ENCODE data around the gene DACH1. TPM values are rescaled to one million over a fixed set of nuclear protein-coding genes. Genes with fewer than 3 reads are reported as not detected.
"Not testable (repeated sequence)": the region's sequence is repeated elsewhere in the genome, so short reads cannot be mapped to it uniquely, and the experiment has no call there.

DACH1 gene
- total RNA-seq, 2 donors from 2014 or later: 0.13 TPM; not detected in 1

GRCh38 chr13:71863254-71863865 lies 3.6 kb downstream of the DACH1 start:
- ATAC-seq (no peak), DNase-seq (no peak)
- no peak overlapping the region for H3K27ac Mint-ChIP-seq
- H3K27me3 Mint-ChIP-seq: peaks cover 25% of the 10 kb centered on the region
- peaks cover 3% of the 10 kb centered on the region for H3K9me3 ChIP-seq (ENCODE audit: control insufficient read depth, low read length, poor library complexity, severe bottlenecking)
- peaks cover 3% of the 10 kb centered on the region for H3K36me3 Mint-ChIP-seq (ENCODE audit: low read depth)
- H3K4me1 Mint-ChIP-seq: peaks cover 6% of the 10 kb centered on the region
- no peak overlapping the region for H3K4me3 Mint-ChIP-seq

- Mint-ChIP-seq H3K27me3 (peaks cover 17% of the 10 kb centered on the region), H3K36me3 (ENCODE audit: low read depth) (peaks cover 3% of the 10 kb centered on the region), H3K4me1 (peaks cover 6% of the 10 kb centered on the region), H3K27ac (no peak overlapping the region), H3K4me3 (no peak overlapping the region)
- ATAC-seq (no peak), DNase-seq (no peak)
- peaks cover 3% of the 10 kb centered on the region for H3K9me3 ChIP-seq (ENCODE audit: control insufficient read depth, low read length, poor library complexity, severe bottlenecking)
Observed at GRCh38 chr13:71862459-71862943, 4.5 kb downstream of the DACH1 start.

- H3K4me1 Mint-ChIP-seq: peaks cover 6% of the 10 kb centered on the region
- peaks cover 3% of the 10 kb centered on the region for H3K36me3 Mint-ChIP-seq (ENCODE audit: low read depth)
- ATAC-seq (no peak), DNase-seq (no peak)
- H3K4me3 Mint-ChIP-seq: no peak overlapping the region
- peaks cover 11% of the 10 kb centered on the region for H3K27me3 Mint-ChIP-seq
- no peak overlapping the region for H3K27ac Mint-ChIP-seq
- H3K9me3 ChIP-seq (ENCODE audit: control insufficient read depth, low read length, poor library complexity, severe bottlenecking): peaks cover 3% of the 10 kb centered on the region
Observed at GRCh38 chr13:71861769-71862458, 5.1 kb downstream of the DACH1 start.

GRCh38 chr13:71860547-71861138 lies 6.4 kb downstream of the DACH1 start:
- peaks cover 3% of the 10 kb centered on the region for H3K4me1 Mint-ChIP-seq
- H3K27me3 Mint-ChIP-seq: peaks cover 8% of the 10 kb centered on the region
- peaks cover 3% of the 10 kb centered on the region for H3K9me3 ChIP-seq (ENCODE audit: control insufficient read depth, low read length, poor library complexity, severe bottlenecking)
- no peaks in the 10 kb centered on the region for H3K36me3 Mint-ChIP-seq (ENCODE audit: low read depth)
- H3K4me3 Mint-ChIP-seq: no peak overlapping the region
- no peak overlapping the region for H3K27ac Mint-ChIP-seq
- ATAC-seq (no peak), DNase-seq (no peak)

DNA sequence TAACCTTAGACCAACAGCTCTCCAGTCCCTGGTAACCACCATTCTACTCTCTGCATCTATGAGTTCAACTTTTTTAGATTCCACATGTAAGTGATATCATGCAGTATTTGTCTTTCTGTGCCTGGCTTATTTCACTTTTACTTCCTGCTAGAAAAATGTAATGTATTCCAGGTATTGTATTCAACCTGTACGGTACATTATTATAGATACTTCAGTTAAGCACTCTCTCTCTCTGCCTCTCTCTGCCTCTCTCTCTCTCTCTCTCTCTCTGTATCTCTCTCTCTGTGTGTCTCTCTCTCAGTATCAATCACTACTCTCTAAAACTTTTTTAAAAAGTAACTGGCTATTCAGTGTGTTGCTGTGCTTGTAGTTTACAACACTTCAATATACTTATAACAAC lies 8.4 kb downstream of the DACH1 start:
- peaks cover 3% of the 10 kb centered on the region for H3K9me3 ChIP-seq (ENCODE audit: control insufficient read depth, low read length, poor library complexity, severe bottlenecking)
- Mint-ChIP-seq H3K27me3 (no peaks in the 10 kb centered on the region), H3K36me3 (ENCODE audit: low read depth) (no peaks in the 10 kb centered on the region), H3K4me3 (no peak overlapping the region), H3K27ac (no peak overlapping the region), H3K4me1 (no peaks in the 10 kb centered on the region)
- DNase-seq: no peak
- ATAC-seq: no peak

DNA sequence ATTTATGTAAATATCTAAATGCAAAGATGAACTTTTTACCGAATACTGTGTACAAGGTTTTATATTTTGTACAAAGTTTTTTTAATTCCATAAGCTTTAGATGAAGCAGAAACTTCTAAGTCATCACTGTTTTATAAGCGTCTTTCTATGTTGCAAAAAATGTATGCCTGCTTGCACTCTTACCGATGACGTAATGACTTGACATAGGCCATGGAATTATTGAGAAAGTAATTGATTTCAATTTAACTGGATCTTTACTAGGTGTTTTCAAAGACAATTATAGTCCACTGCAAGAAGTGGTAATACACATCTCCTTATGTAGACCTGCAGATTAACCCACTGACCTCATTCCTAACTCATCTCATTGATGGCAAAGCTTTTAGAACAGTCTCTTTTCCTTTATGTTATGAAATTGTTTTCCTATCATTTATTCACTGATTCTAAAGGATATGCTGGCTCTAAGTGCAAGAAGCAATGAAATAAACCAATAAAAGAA lies 10.4 kb downstream of the DACH1 start:
- Mint-ChIP-seq H3K27ac (no peak overlapping the region), H3K4me1 (no peaks in the 10 kb centered on the region), H3K36me3 (ENCODE audit: low read depth) (no peaks in the 10 kb centered on the region), H3K27me3 (no peaks in the 10 kb centered on the region), H3K4me3 (no peak overlapping the region)
- DNase-seq (no peak), ATAC-seq (no peak)
- no peaks in the 10 kb centered on the region for H3K9me3 ChIP-seq (ENCODE audit: control insufficient read depth, low read length, poor library complexity, severe bottlenecking)

DNA sequence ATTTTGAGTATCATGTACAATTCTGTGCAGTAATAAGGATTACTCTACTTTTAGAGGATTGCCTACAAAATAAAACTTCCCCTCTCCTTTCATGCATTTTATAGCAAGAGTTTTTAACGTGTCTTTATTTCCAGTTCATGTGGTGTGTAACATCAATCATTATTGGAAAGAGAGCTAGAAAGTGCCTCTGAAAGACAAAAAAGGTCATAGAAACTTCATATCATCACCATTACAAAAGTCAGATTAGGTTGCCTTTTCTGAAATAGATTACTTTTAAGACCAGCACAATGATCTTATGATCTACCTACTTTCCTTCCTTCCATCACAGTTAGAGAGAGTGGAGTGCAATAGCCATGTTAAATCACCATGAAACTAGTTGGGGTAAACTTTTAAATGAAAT lies 12.6 kb downstream of the DACH1 start:
- Mint-ChIP-seq H3K27me3 (no peaks in the 10 kb centered on the region), H3K27ac (no peak overlapping the region), H3K4me1 (no peaks in the 10 kb centered on the region), H3K4me3 (no peak overlapping the region), H3K36me3 (ENCODE audit: low read depth) (no peaks in the 10 kb centered on the region)
- ATAC-seq (no peak), DNase-seq (no peak)
- H3K9me3 ChIP-seq (ENCODE audit: control insufficient read depth, low read length, poor library complexity, severe bottlenecking): no peaks in the 10 kb centered on the region

DNA sequence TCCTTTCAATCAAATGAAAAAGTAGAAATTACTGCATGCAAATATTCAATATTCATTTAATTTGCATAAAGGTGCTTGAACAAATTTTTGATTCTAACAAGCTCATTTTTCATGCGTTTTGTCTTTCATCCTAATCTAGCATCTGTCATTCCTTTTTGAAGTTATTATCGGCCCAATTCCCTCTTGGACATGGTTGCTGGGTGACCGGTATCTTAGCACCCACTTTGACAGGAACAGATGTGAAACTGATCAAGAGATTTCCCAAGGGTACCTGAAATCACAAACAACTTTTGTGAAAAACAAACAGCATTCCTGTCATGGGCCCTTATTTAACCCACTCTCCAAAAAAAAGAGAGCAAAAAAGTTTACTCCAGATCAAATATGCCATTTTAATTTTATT lies 13.3 kb downstream of the DACH1 start:
- Mint-ChIP-seq H3K4me3 (no peak overlapping the region), H3K27ac (no peak overlapping the region), H3K27me3 (no peaks in the 10 kb centered on the region), H3K4me1 (no peaks in the 10 kb centered on the region), H3K36me3 (ENCODE audit: low read depth) (no peaks in the 10 kb centered on the region)
- H3K9me3 ChIP-seq (ENCODE audit: control insufficient read depth, low read length, poor library complexity, severe bottlenecking): no peaks in the 10 kb centered on the region
- no peak for ATAC-seq
- DNase-seq: no peak

DNA sequence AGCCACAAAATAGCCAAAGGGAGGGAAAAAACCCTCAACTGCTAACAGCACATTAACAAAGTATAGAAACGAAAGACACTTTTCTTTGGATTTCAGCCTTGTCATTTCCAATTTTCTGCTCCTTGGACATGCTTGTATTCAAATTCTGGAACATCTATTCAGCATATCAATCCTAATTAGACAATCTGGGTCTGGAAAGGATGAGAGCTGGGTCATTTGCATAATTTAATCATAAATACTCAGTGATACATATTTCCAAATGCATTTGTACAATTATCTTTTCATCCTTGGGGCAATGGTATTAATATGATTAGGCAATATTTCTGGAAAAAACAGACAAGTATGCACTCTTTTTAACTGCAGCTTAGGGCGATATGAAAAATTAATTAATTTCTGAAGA lies 14.3 kb downstream of the DACH1 start:
- DNase-seq (no peak), ATAC-seq (no peak)
- H3K27me3 Mint-ChIP-seq: no peaks in the 10 kb centered on the region
- H3K9me3 ChIP-seq (ENCODE audit: control insufficient read depth, low read length, poor library complexity, severe bottlenecking): no peaks in the 10 kb centered on the region
- no peaks in the 10 kb centered on the region for H3K4me1 Mint-ChIP-seq
- no peak overlapping the region for H3K27ac Mint-ChIP-seq
- no peaks in the 10 kb centered on the region for H3K36me3 Mint-ChIP-seq (ENCODE audit: low read depth)
- no peak overlapping the region for H3K4me3 Mint-ChIP-seq

GRCh38 chr13:71851498-71852409 lies 15.2 kb downstream of the DACH1 start:
- DNase-seq (no peak), ATAC-seq (no peak)
- no peak overlapping the region for H3K4me3 Mint-ChIP-seq
- no peaks in the 10 kb centered on the region for H3K36me3 Mint-ChIP-seq (ENCODE audit: low read depth)
- H3K27ac Mint-ChIP-seq: no peak overlapping the region
- H3K27me3 Mint-ChIP-seq: no peaks in the 10 kb centered on the region
- no peaks in the 10 kb centered on the region for H3K4me1 Mint-ChIP-seq
- H3K9me3 ChIP-seq (ENCODE audit: control insufficient read depth, low read length, poor library complexity, severe bottlenecking): no peaks in the 10 kb centered on the region

- Mint-ChIP-seq H3K4me1 (no peaks in the 10 kb centered on the region), H3K4me3 (no peak overlapping the region), H3K36me3 (ENCODE audit: low read depth) (no peaks in the 10 kb centered on the region), H3K27me3 (no peaks in the 10 kb centered on the region), H3K27ac (no peak overlapping the region)
- no peaks in the 10 kb centered on the region for H3K9me3 ChIP-seq (ENCODE audit: control insufficient read depth, low read length, poor library complexity, severe bottlenecking)
- DNase-seq (no peak), ATAC-seq (no peak)
Observed at GRCh38 chr13:71842003-71842402, 25.0 kb downstream of the DACH1 start.

DNA sequence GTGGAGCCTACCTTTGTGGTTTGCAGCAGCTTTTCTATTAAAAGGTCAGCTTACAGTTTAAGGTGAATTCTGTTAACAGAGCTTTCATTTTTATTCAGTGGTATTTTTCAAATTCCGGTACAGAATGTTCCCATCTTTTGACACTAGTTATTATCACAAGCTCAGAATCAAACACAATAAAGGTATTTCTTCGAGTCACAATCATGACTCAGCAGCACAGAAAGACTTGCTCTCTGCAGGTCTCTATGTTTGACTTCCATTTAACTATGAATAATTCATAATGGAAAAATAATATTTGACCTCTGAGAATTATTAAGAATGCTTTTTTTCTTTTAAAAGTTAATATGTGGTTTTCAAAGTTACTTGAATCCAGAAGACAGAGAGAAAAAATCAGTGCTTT lies 28.2 kb downstream of the DACH1 start:
- H3K9me3 ChIP-seq (ENCODE audit: control insufficient read depth, low read length, poor library complexity, severe bottlenecking): no peaks in the 10 kb centered on the region
- Mint-ChIP-seq H3K27me3 (no peaks in the 10 kb centered on the region), H3K27ac (no peak overlapping the region), H3K4me1 (no peaks in the 10 kb centered on the region), H3K4me3 (no peak overlapping the region), H3K36me3 (ENCODE audit: low read depth) (no peaks in the 10 kb centered on the region)
- no peak for ATAC-seq
- no peak for DNase-seq

DNA sequence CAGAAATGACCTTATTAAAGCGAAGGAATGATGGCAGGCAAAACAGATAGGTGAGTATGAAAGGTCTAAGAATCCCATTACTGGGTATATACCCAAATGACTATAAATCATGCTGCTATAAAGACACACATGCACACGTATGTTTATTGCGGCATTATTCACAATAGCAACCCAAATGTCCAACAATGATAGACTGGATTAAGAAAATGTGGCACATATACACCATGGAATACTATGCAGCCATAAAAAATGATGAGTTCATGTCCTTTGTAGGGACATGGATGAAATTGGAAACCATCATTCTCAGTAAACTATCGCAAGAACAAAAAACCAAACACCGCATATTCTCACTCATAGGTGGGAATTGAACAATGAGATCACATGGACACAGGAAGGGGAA lies 29.4 kb downstream of the DACH1 start:
- H3K27me3 Mint-ChIP-seq; H3K9me3 ChIP-seq (ENCODE audit: control insufficient read depth, low read length, poor library complexity, severe bottlenecking); H3K4me3 Mint-ChIP-seq; H3K36me3 Mint-ChIP-seq (ENCODE audit: low read depth); H3K27ac Mint-ChIP-seq; DNase-seq; ATAC-seq; H3K4me1 Mint-ChIP-seq: not testable (repeated sequence)
